ENCODE measurements around the gene GPR35. TPM values are rescaled to one million over a fixed set of nuclear protein-coding genes. Genes with fewer than 3 reads are reported as not detected.

The GPR35 gene
- total RNA-seq, 1 experiment from 2014 or later = 21.3 TPM

DNA sequence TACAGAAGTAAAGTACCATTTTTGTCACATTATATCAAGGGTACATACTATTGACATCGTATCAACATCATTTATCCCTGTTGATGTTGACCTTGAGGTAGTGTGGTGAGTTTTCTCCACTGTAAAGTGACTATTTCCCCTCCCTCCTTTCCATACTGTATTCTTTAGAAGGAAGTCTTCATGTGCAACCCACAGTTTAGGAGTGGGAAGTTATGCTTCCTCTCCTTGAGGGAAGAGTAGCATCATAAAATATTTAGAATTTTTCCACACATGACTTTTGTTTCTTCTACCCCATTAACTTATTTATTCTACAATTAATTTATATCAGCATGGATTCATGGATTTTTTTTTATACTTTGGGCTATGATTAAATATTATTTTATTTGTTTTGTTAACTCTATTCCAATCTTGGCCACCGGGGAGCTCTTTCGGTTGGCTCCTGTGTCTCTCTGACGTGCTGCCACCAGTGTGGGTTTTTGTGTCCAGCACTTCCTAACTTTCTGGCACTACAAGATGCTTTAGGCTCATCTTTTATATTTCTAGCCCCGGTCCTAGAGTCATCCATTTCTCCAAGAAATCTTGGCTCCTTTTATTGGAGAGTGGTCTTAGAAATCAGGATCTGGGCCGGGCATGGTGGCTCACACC is 38.4 kb downstream of the GPR35 start:
- Mint-ChIP-seq H3K4me1 (ENCODE audit: low read depth, unreplicated experiment) (no peaks in the 10 kb centered on the region), H3K27ac (ENCODE audit: unreplicated experiment) (no peak overlapping the region), H3K27me3 (ENCODE audit: insufficient read depth, unreplicated experiment) (peaks cover 14% of the 10 kb centered on the region), H3K9me3 (ENCODE audit: unreplicated experiment) (no peaks in the 10 kb centered on the region), H3K36me3 (ENCODE audit: insufficient read depth, unreplicated experiment) (no peaks in the 10 kb centered on the region), H3K4me3 (ENCODE audit: unreplicated experiment) (no peak overlapping the region)
- no peak overlapping the region for H3K4me3 ChIP-seq (ENCODE audit: low read depth, low read length)
- H3K4me1 ChIP-seq = no peaks in the 10 kb centered on the region
- ChIA-PET POLR2A (no interaction called here), CTCF (no interaction called here)
- no peaks in the 10 kb centered on the region for H3K9me3 ChIP-seq
- TF ChIP-seq, protein P1, sequence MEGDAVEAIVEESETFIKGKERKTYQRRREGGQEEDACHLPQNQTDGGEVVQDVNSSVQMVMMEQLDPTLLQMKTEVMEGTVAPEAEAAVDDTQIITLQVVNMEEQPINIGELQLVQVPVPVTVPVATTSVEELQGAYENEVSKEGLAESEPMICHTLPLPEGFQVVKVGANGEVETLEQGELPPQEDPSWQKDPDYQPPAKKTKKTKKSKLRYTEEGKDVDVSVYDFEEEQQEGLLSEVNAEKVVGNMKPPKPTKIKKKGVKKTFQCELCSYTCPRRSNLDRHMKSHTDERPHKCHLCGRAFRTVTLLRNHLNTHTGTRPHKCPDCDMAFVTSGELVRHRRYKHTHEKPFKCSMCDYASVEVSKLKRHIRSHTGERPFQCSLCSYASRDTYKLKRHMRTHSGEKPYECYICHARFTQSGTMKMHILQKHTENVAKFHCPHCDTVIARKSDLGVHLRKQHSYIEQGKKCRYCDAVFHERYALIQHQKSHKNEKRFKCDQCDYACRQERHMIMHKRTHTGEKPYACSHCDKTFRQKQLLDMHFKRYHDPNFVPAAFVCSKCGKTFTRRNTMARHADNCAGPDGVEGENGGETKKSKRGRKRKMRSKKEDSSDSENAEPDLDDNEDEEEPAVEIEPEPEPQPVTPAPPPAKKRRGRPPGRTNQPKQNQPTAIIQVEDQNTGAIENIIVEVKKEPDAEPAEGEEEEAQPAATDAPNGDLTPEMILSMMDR (IDR thresholded peaks at IDR 0.05; ENCODE audit: insufficient read depth in 1 of 2, low read depth in 1 of 2, low read length in 1 of 2, severe bottlenecking in 1 of 2, unreplicated experiment in 1 of 2) = no peak
- no TSS peak for BruUV-seq (replicated peaks)
- no peak for DNase-seq
- no peaks in the 10 kb centered on the region for H3K36me3 ChIP-seq (ENCODE audit: control insufficient read depth, insufficient read depth, low read length)
- intact Hi-C loops (cut with micrococcal nuclease; ENCODE audit: unreplicated experiment) = no loop called here
- H3K27me3 ChIP-seq (replicated peaks; ENCODE audit: control insufficient read depth, insufficient read depth, low read length) = no peaks in the 10 kb centered on the region

DNA sequence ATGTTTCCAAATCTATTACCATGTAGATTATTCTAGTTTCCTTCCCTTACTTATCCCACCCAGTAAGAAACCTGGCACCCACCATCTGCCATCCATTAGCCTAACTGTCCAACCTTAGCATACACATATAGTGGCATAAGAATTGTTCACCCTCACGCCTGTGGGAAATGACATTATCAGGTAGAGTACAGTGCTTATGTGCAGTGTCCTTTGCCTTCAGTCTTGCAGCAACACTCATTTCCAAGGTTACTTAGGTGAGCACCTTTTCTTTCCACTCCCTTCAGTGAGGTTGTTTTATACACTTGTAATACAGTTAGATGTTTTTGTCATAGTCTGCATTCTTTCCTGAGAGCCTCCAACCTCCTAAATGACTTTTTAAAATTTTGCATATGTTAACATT is 39.3 kb downstream of the GPR35 start:
- H3K27me3 Mint-ChIP-seq (ENCODE audit: insufficient read depth, unreplicated experiment) = peaks cover 10% of the 10 kb centered on the region
- no peaks in the 10 kb centered on the region for H3K4me1 ChIP-seq
- no peaks in the 10 kb centered on the region for H3K27me3 ChIP-seq (replicated peaks; ENCODE audit: control insufficient read depth, insufficient read depth, low read length)
- H3K9me3 ChIP-seq = no peaks in the 10 kb centered on the region
- ChIA-PET POLR2A (no interaction called here), CTCF (no interaction called here)
- no peak overlapping the region for H3K4me3 ChIP-seq (ENCODE audit: low read depth, low read length)
- TF ChIP-seq, protein P1 (IDR thresholded peaks at IDR 0.05; ENCODE audit: insufficient read depth in 1 of 2, low read depth in 1 of 2, low read length in 1 of 2, severe bottlenecking in 1 of 2, unreplicated experiment in 1 of 2) = no peak
- DNase-seq = no peak
- H3K4me3 Mint-ChIP-seq (ENCODE audit: unreplicated experiment) = no peak overlapping the region
- H3K36me3 ChIP-seq (ENCODE audit: control insufficient read depth, insufficient read depth, low read length) = no peaks in the 10 kb centered on the region
- no peak overlapping the region for H3K27ac Mint-ChIP-seq (ENCODE audit: unreplicated experiment)
- H3K9me3 Mint-ChIP-seq (ENCODE audit: unreplicated experiment) = no peaks in the 10 kb centered on the region
- H3K4me1 Mint-ChIP-seq (ENCODE audit: low read depth, unreplicated experiment) = no peaks in the 10 kb centered on the region
- no peaks in the 10 kb centered on the region for H3K36me3 Mint-ChIP-seq (ENCODE audit: insufficient read depth, unreplicated experiment)
- intact Hi-C loops (cut with micrococcal nuclease; ENCODE audit: unreplicated experiment) = no loop called here
- BruUV-seq (replicated peaks) = no TSS peak

DNA sequence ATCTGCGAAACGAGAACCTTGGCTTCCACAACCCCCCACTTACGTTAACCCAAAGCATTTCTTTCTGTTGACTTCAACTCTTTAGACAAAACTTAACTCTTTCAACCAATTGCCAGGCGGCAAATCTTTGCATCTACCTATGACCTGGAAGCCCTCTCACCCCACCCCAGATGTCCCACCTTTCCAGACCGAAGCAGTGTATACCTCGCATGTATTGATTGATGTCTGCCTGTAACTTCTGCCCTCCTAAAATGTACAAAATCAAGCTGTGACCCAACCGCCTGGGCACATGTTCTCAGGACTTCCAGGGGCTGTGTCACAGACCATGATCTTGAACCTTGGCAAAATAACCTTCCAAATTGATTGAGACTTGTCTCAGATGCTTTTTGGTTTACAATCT is 45.1 kb downstream of the GPR35 start:
- no peaks in the 10 kb centered on the region for H3K36me3 Mint-ChIP-seq (ENCODE audit: insufficient read depth, unreplicated experiment)
- no peak for DNase-seq
- Histone ChIP-seq H3K9me3 (no peaks in the 10 kb centered on the region), H3K4me1 (no peaks in the 10 kb centered on the region), H3K27me3 (replicated peaks; ENCODE audit: control insufficient read depth, insufficient read depth, low read length) (no peaks in the 10 kb centered on the region), H3K4me3 (ENCODE audit: low read depth, low read length) (no peak overlapping the region), H3K36me3 (ENCODE audit: control insufficient read depth, insufficient read depth, low read length) (no peaks in the 10 kb centered on the region)
- H3K9me3 Mint-ChIP-seq (ENCODE audit: unreplicated experiment) = no peaks in the 10 kb centered on the region
- peaks cover 13% of the 10 kb centered on the region for H3K27me3 Mint-ChIP-seq (ENCODE audit: insufficient read depth, unreplicated experiment)
- BruUV-seq (replicated peaks) = no TSS peak
- TF ChIP-seq, protein P1 (IDR thresholded peaks at IDR 0.05; ENCODE audit: insufficient read depth in 1 of 2, low read depth in 1 of 2, low read length in 1 of 2, severe bottlenecking in 1 of 2, unreplicated experiment in 1 of 2) = no peak
- intact Hi-C loops (cut with micrococcal nuclease; ENCODE audit: unreplicated experiment) = no loop called here
- ChIA-PET POLR2A (interaction anchor here (0.6 kb wide), 1 partner anchor 723 kb away, joined by 3 read pairs; no protein-coding TSS in a partner anchor), CTCF (no interaction called here)
- no peak overlapping the region for H3K27ac Mint-ChIP-seq (ENCODE audit: unreplicated experiment)
- H3K4me3 Mint-ChIP-seq (ENCODE audit: unreplicated experiment) = no peak overlapping the region
- no peaks in the 10 kb centered on the region for H3K4me1 Mint-ChIP-seq (ENCODE audit: low read depth, unreplicated experiment)

Data from Caco-2 (cell line).